Measurements from ENCODE around the gene ECPAS.
"Not testable (repeated sequence)": the region's sequence is repeated elsewhere in the genome, so short reads cannot be mapped to it uniquely, and the experiment has no call there.

ECPAS gene

GRCh38 chr9:111467778-111468367, 16.3 kb downstream of the ECPAS start:
- DNase-seq = no peak

GRCh38 chr9:111463048-111463447, 21.1 kb downstream of the ECPAS start:
- no peak for DNase-seq

GRCh38 chr9:111458139-111459009, 25.8 kb downstream of the ECPAS start:
- DNase-seq = no peak

- no peak for DNase-seq
Observed at GRCh38 chr9:111456529-111456928, 27.7 kb downstream of the ECPAS start.

- DNase-seq = no peak
Observed at GRCh38 chr9:111455638-111456037, 28.5 kb downstream of the ECPAS start.

- no peak for DNase-seq
Observed at GRCh38 chr9:111454751-111455150, 29.4 kb downstream of the ECPAS start.

GRCh38 chr9:111451570-111451969, 32.6 kb downstream of the ECPAS start:
- DNase-seq = no peak

GRCh38 chr9:111450124-111450523, 34.1 kb downstream of the ECPAS start:
- no peak for DNase-seq

- DNase-seq = no peak
Observed at GRCh38 chr9:111449705-111450104, 34.5 kb downstream of the ECPAS start.

GRCh38 chr9:111445799-111446198, 38.4 kb downstream of the ECPAS start:
- not testable (repeated sequence) for DNase-seq

GRCh38 chr9:111443454-111443853, 40.7 kb downstream of the ECPAS start:
- DNase-seq = no peak

- DNase-seq = no peak
Observed at GRCh38 chr9:111442360-111443027, 41.7 kb downstream of the ECPAS start.

- DNase-seq = no peak
Observed at GRCh38 chr9:111440226-111440625, 44.0 kb downstream of the ECPAS start.

- no peak for DNase-seq
Observed at GRCh38 chr9:111438541-111439235, 45.5 kb downstream of the ECPAS start.

- no peak for DNase-seq
Observed at GRCh38 chr9:111436571-111436970, 47.6 kb downstream of the ECPAS start.

- DNase-seq = no peak
Observed at GRCh38 chr9:111433082-111433481, 51.1 kb downstream of the ECPAS start.

- DNase-seq = no peak
Observed at GRCh38 chr9:111431684-111432083, 52.5 kb downstream of the ECPAS start.

GRCh38 chr9:111429175-111429574, 55.0 kb downstream of the ECPAS start:
- DNase-seq = peak; percentile 2

GRCh38 chr9:111427186-111427585, 57.0 kb downstream of the ECPAS start:
- no peak for DNase-seq

GRCh38 chr9:111423389-111423788, 60.8 kb downstream of the ECPAS start:
- no peak for DNase-seq

- no peak for DNase-seq
Observed at GRCh38 chr9:111414406-111414805, 69.8 kb downstream of the ECPAS start.

GRCh38 chr9:111413996-111414395, 70.2 kb downstream of the ECPAS start:
- no peak for DNase-seq

GRCh38 chr9:111412280-111412679, 71.9 kb downstream of the ECPAS start:
- no peak for DNase-seq
